ENCODE results near the gene HMGN3. TPM values are rescaled to one million over a fixed set of nuclear protein-coding genes. Genes with fewer than 3 reads are reported as not detected.

HMGN3 gene
- total RNA-seq (235 and 240 TPM in 2 replicates), polyA plus RNA-seq (570 and 666 TPM in 2 replicates)

DNA sequence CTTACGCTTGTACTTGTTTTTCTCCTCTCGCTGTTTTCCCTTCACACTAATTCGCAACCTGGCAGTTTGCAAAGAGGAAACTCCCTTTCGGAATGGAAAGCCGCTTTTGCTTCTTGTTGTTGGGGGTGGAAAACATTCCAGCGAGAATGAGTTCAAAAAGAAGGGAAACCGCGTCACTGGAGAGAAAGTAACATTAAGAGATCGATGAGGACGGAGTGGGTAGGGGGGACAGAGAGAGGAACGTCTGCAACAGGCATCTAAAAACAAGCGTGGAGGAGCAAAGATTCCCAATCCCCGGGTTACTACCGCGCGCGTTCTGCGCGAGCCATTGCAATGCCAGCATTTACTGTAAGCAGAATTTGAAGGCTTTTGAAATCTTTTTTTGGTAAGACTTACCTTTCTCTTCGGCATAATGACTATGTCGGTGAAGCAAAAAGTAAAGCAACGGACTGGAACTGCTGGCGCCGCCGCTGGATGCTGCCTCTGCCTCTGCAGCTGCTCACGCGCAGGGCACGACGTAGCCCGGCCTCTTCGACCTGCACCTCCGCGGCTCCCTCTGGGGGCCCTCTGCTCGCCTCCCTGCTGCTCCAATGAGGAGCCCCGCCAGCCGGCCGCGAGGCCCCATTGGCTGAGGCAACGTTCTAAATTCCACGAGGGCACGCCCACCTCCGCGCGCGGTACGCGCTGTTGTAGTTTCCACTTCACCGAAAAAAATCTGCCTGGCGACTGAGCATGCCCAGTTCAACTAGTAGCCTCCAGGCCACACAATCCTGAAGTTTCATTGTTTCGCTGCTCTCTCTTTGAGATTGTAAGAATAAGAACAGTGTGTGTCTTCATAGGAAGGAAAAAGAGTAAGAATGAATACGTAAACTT lies at the start of gene HMGN3:
HMGN3 (minus strand) TSS at position 533 of the 873 bp plus-strand sequence.
- no peaks in the 10 kb centered on the region for H3K4me1 ChIP-seq (ENCODE audit: low read depth)
- TF ChIP-seq, protein P1, sequence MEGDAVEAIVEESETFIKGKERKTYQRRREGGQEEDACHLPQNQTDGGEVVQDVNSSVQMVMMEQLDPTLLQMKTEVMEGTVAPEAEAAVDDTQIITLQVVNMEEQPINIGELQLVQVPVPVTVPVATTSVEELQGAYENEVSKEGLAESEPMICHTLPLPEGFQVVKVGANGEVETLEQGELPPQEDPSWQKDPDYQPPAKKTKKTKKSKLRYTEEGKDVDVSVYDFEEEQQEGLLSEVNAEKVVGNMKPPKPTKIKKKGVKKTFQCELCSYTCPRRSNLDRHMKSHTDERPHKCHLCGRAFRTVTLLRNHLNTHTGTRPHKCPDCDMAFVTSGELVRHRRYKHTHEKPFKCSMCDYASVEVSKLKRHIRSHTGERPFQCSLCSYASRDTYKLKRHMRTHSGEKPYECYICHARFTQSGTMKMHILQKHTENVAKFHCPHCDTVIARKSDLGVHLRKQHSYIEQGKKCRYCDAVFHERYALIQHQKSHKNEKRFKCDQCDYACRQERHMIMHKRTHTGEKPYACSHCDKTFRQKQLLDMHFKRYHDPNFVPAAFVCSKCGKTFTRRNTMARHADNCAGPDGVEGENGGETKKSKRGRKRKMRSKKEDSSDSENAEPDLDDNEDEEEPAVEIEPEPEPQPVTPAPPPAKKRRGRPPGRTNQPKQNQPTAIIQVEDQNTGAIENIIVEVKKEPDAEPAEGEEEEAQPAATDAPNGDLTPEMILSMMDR (IDR thresholded peaks at IDR 0.05; ENCODE audit: low read depth, low read length), result peak; percentile 17
- peak within 1 kb of the TSS; percentile 76 for H3K27ac ChIP-seq
- H3K27me3 ChIP-seq, result no peaks in the 10 kb centered on the region
- H3K4me3 ChIP-seq, result peak within 1 kb of the TSS; percentile 68
- H3K9me3 ChIP-seq (ENCODE audit: low read depth), result no peaks in the 10 kb centered on the region
- H3K36me3 ChIP-seq, result no peaks in the 10 kb centered on the region
- peak; percentile 96 to 97 for DNase-seq (ENCODE audit: low read depth in 1 of 2, low spot score in 1 of 2)

DNA sequence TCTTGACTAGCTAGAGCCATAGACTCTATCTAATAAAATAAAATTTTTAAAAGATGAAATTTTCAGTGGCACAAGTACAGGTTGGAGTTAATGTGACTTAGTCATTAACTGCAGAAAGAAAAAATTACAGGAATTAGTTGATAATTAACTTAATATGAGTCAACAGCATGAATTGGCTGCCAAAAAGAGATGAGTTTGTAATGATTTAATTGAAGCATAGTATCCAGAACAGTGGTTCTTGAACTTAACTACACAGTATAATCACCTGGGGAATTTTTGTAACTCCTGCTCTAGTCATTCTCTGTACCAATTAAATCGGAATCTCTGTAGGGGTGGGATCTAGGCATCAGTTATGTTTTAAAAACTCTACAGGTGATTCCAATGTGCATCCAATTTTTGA lies 46.3 kb upstream of the HMGN3 start:
- no peak for DNase-seq (ENCODE audit: low read depth in 1 of 2, low spot score in 1 of 2)
- H3K4me3 ChIP-seq, result no peak overlapping the region
- H3K36me3 ChIP-seq, result no peaks in the 10 kb centered on the region
- H3K4me1 ChIP-seq (ENCODE audit: low read depth), result no peaks in the 10 kb centered on the region
- H3K27me3 ChIP-seq, result no peaks in the 10 kb centered on the region
- H3K27ac ChIP-seq, result no peak overlapping the region
- TF ChIP-seq, protein P1 (IDR thresholded peaks at IDR 0.05; ENCODE audit: low read depth, low read length), result no peak
- no peaks in the 10 kb centered on the region for H3K9me3 ChIP-seq (ENCODE audit: low read depth)

DNA sequence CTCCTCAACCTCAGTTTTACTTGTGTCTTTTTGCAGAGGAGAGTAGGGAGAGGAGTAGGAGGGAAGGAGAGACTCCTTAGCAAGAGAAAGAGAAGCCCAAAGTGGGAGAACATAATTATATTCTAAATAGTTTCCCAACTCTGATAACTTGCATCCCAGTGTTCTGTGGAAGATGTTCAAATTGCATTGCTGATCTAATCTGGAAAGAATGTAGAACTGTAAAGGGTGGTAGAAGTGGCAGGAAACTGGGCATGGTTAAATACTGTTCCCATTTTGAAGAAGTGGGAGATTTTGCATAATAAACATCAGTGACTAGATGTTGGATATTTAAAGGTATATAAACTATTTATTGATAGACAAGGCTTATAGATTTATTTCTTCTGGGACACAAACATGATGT lies 42.6 kb upstream of the HMGN3 start:
- H3K27me3 ChIP-seq, result no peaks in the 10 kb centered on the region
- no peaks in the 10 kb centered on the region for H3K9me3 ChIP-seq (ENCODE audit: low read depth)
- TF ChIP-seq, protein P1 (IDR thresholded peaks at IDR 0.05; ENCODE audit: low read depth, low read length), result no peak
- no peak overlapping the region for H3K27ac ChIP-seq
- H3K36me3 ChIP-seq, result no peaks in the 10 kb centered on the region
- H3K4me1 ChIP-seq (ENCODE audit: low read depth), result no peaks in the 10 kb centered on the region
- H3K4me3 ChIP-seq, result no peak overlapping the region
- peak in 1 of 2 donors; percentile 56 for DNase-seq (ENCODE audit: low read depth in 1 of 2, low spot score in 1 of 2)

DNA sequence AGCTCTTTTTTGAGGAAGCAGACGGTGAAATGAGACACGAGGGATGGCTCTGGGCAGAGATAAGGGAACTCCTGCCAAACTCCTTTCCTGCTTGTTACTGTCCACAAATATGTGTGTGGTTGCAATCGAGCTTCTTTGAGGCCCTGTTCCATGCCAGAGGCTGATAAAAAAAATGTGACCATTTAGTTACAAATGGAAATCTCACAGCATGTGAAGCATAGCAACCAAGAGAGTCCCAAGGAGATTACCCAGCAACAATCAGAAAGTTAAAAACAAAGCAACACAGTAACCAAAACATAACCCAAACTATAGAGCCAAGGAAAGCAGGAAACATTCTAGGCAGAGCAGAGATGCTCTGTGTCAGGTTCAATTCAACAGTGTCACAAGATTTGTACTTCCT lies 35.4 kb upstream of the HMGN3 start:
- no peaks in the 10 kb centered on the region for H3K36me3 ChIP-seq
- no peaks in the 10 kb centered on the region for H3K9me3 ChIP-seq (ENCODE audit: low read depth)
- peak in 1 of 2 donors; percentile 77 for DNase-seq (ENCODE audit: low read depth in 1 of 2, low spot score in 1 of 2)
- H3K27me3 ChIP-seq, result no peaks in the 10 kb centered on the region
- no peaks in the 10 kb centered on the region for H3K4me1 ChIP-seq (ENCODE audit: low read depth)
- no peak overlapping the region for H3K4me3 ChIP-seq
- H3K27ac ChIP-seq, result no peak overlapping the region
- TF ChIP-seq, protein P1 (IDR thresholded peaks at IDR 0.05; ENCODE audit: low read depth, low read length), result no peak

DNA sequence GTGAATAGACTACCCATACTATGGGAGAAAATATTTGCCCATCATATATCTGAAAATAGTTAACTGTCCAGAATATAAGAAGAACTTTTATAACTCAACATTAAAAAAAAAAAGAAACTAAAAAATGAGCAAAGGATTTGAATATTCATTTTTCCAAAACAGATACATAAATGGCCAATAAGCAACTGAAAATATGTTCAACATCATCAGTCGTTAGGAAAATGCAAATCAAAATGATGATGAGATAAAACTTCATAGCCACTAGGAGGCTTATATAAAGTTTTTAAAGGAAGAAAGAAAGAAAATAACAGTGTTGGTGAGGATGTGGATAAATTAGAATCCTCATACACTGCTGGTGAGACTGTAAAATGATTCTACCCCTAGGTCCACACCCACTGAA lies 32.6 kb upstream of the HMGN3 start:
- TF ChIP-seq, protein P1 (IDR thresholded peaks at IDR 0.05; ENCODE audit: low read depth, low read length), result no peak
- DNase-seq (ENCODE audit: low read depth in 1 of 2, low spot score in 1 of 2), result no peak
- Histone ChIP-seq H3K4me3 (no peak overlapping the region), H3K36me3 (no peaks in the 10 kb centered on the region), H3K27me3 (no peaks in the 10 kb centered on the region), H3K4me1 (ENCODE audit: low read depth) (no peaks in the 10 kb centered on the region), H3K27ac (no peak overlapping the region), H3K9me3 (ENCODE audit: low read depth) (no peaks in the 10 kb centered on the region)
